Measurements from ENCODE around the gene PKD2. TPM values are rescaled to one million over a fixed set of nuclear protein-coding genes. Genes with fewer than 3 reads are reported as not detected.

Gene PKD2
- total RNA-seq, 2 experiments from 2014 or later = 3.8 to 4.5 TPM

- H3K9me3 ChIP-seq (ENCODE audit: low read length) = no peaks in the 10 kb centered on the region
- DNase-seq (ENCODE audit: low spot score) = no peak
- no peak overlapping the region for H3K4me3 ChIP-seq (ENCODE audit: low read depth, low read length, poor library complexity, severe bottlenecking)
- ChIA-PET POLR2A (no interaction called here), CTCF (ENCODE audit: unreplicated experiment) (no interaction called here)
- H4K20me1 ChIP-seq (ENCODE audit: insufficient read depth, low read length) = no peaks in the 10 kb centered on the region
- intact Hi-C loops (cut with micrococcal nuclease; ENCODE audit: unreplicated experiment) = no loop called here
- no peaks in the 10 kb centered on the region for H3K4me1 ChIP-seq (ENCODE audit: insufficient read depth, low read length, poor library complexity, severe bottlenecking)
- H3K9me2 ChIP-seq (ENCODE audit: insufficient read depth, low read length) = no peaks in the 10 kb centered on the region
- no peaks in the 10 kb centered on the region for H3K79me2 ChIP-seq (ENCODE audit: insufficient read depth, low read depth, low read length)
- no peak overlapping the region for H3K27ac ChIP-seq (ENCODE audit: low read depth, low read length, poor library complexity, severe bottlenecking)
- no peaks in the 10 kb centered on the region for H3K36me3 ChIP-seq (ENCODE audit: insufficient read depth, low read length)
- no peak overlapping the region for H2AFZ ChIP-seq (ENCODE audit: low read length)
- TF ChIP-seq EZH2phosphoT487 (IDR thresholded peaks at IDR 0.05; ENCODE audit: borderline replicate concordance, low read depth, low read length) = no peak
- TF ChIP-seq CTCF (conservative IDR thresholded peaks at IDR 0.05; ENCODE audit: low read length) = no peak
- no TSS peak for BruUV-seq (replicated peaks)
- no peak overlapping the region for H3K4me2 ChIP-seq (ENCODE audit: low read length)
Measured at GRCh38 chr4:87982446-87983010, 24.9 kb upstream of the PKD2 start.

GRCh38 chr4:87983996-87984395 lies 23.4 kb upstream of the PKD2 start:
- no peaks in the 10 kb centered on the region for H4K20me1 ChIP-seq (ENCODE audit: insufficient read depth, low read length)
- intact Hi-C loops (cut with micrococcal nuclease; ENCODE audit: unreplicated experiment) = no loop called here
- no peak overlapping the region for H3K4me3 ChIP-seq (ENCODE audit: low read depth, low read length, poor library complexity, severe bottlenecking)
- TF ChIP-seq EZH2phosphoT487 (IDR thresholded peaks at IDR 0.05; ENCODE audit: borderline replicate concordance, low read depth, low read length) = no peak
- no peak for TF ChIP-seq CTCF (conservative IDR thresholded peaks at IDR 0.05; ENCODE audit: low read length)
- no peaks in the 10 kb centered on the region for H3K9me2 ChIP-seq (ENCODE audit: insufficient read depth, low read length)
- DNase-seq (ENCODE audit: low spot score) = no peak
- no TSS peak for BruUV-seq (replicated peaks)
- H3K4me1 ChIP-seq (ENCODE audit: insufficient read depth, low read length, poor library complexity, severe bottlenecking) = no peaks in the 10 kb centered on the region
- no peak overlapping the region for H3K4me2 ChIP-seq (ENCODE audit: low read length)
- no peaks in the 10 kb centered on the region for H3K36me3 ChIP-seq (ENCODE audit: insufficient read depth, low read length)
- ChIA-PET CTCF (ENCODE audit: unreplicated experiment) (no interaction called here), POLR2A (no interaction called here)
- H3K27ac ChIP-seq (ENCODE audit: low read depth, low read length, poor library complexity, severe bottlenecking) = no peak overlapping the region
- H3K79me2 ChIP-seq (ENCODE audit: insufficient read depth, low read depth, low read length) = no peaks in the 10 kb centered on the region
- H2AFZ ChIP-seq (ENCODE audit: low read length) = no peak overlapping the region
- no peaks in the 10 kb centered on the region for H3K9me3 ChIP-seq (ENCODE audit: low read length)

- no TSS peak for BruUV-seq (replicated peaks)
- no peak overlapping the region for H3K4me3 ChIP-seq (ENCODE audit: low read depth, low read length, poor library complexity, severe bottlenecking)
- intact Hi-C loops (cut with micrococcal nuclease; ENCODE audit: unreplicated experiment) = loop anchor here (5.0 kb wide), 1 partner anchor 308 kb away; no protein-coding TSS in a partner anchor
- H3K4me2 ChIP-seq (ENCODE audit: low read length) = no peak overlapping the region
- POLR2A ChIA-PET = no interaction called here
- no peaks in the 10 kb centered on the region for H3K36me3 ChIP-seq (ENCODE audit: insufficient read depth, low read length)
- no peak overlapping the region for H3K27ac ChIP-seq (ENCODE audit: low read depth, low read length, poor library complexity, severe bottlenecking)
- H3K79me2 ChIP-seq (ENCODE audit: insufficient read depth, low read depth, low read length) = no peaks in the 10 kb centered on the region
- CTCF ChIA-PET (ENCODE audit: unreplicated experiment) = no interaction called here
- H3K9me2 ChIP-seq (ENCODE audit: insufficient read depth, low read length) = no peaks in the 10 kb centered on the region
- H3K4me1 ChIP-seq (ENCODE audit: insufficient read depth, low read length, poor library complexity, severe bottlenecking) = no peaks in the 10 kb centered on the region
- H4K20me1 ChIP-seq (ENCODE audit: insufficient read depth, low read length) = no peaks in the 10 kb centered on the region
- no peaks in the 10 kb centered on the region for H3K9me3 ChIP-seq (ENCODE audit: low read length)
- DNase-seq (ENCODE audit: low spot score) = peak; percentile 42
- no peak overlapping the region for H2AFZ ChIP-seq (ENCODE audit: low read length)
- TF ChIP-seq CTCF (conservative IDR thresholded peaks at IDR 0.05; ENCODE audit: low read length) = peak; percentile 71
- no peak for TF ChIP-seq EZH2phosphoT487 (IDR thresholded peaks at IDR 0.05; ENCODE audit: borderline replicate concordance, low read depth, low read length)
Measured at GRCh38 chr4:87985097-87985886, 22.1 kb upstream of the PKD2 start.

Measured in OCI-LY7 (cell line).